SK-N-MC (cell line): Measurements from ENCODE around the gene BYSL.

Experiments used
- DNase-seq: peaks from one replicate; pipeline ENCODE4 v3.0.0-alpha.2; 2011; ENCODE audit warnings: low read depth, low spot score
- H3K27ac ChIP-seq: fragments of 200-600 bp; sonication (generic); 2 replicates; pipeline ENCODE4 v1.5.1; 2016; ENCODE audit warnings: mixed run types
- H3K36me3 ChIP-seq: fragments of 200-600 bp; sonication (generic); 2 replicates; pipeline ENCODE4 v1.6.1; 2017; ENCODE audit warnings: antibody characterized with exemption, low read length, mixed read lengths; ENCODE audit not compliant: insufficient read depth
- H3K4me3 ChIP-seq: fragments of 200-600 bp; sonication (generic); 2 replicates; pipeline ENCODE4 v1.5.1; 2016
- H3K9ac ChIP-seq: fragments of 200-600 bp; sonication (generic); 2 replicates; pipeline ENCODE4 v1.8.0; 2017; ENCODE audit warnings: mixed run types, mixed read lengths; ENCODE audit not compliant: insufficient read length
- H3K9me3 ChIP-seq: fragments of 200-600 bp; sonication (generic); 2 replicates; pipeline ENCODE4 v1.6.1; 2017; ENCODE audit warnings: low read depth, mild to moderate bottlenecking, antibody characterized with exemption, low read length, moderate library complexity, mixed read lengths
- EZH2 ChIP-seq: fragments of 200-600 bp; sonication (generic); IDR thresholded peaks from one replicate; pipeline ENCODE4 v1.6.1; 2017; ENCODE audit warnings: antibody characterized with exemption
- FOXP2 ChIP-seq: optimal IDR thresholded peaks from 2 replicates; pipeline ENCODE3; 2011; ENCODE audit warnings: mild to moderate bottlenecking, moderate library complexity; ENCODE audit not compliant: insufficient read depth; ENCODE audit errors: extremely low read length, control extremely low read depth
- POLR2AphosphoS5 ChIP-seq: IDR thresholded peaks from 2 replicates; pipeline ENCODE4 v1.6.1; 2012; ENCODE audit warnings: mild to moderate bottlenecking, low read depth, low read length, borderline replicate concordance

BYSL gene

GRCh38 chr6:41964201-41964887 lies 43.0 kb downstream of the BYSL start:
- no peaks in the 10 kb centered on the region for H3K36me3 ChIP-seq
- no peak for TF ChIP-seq EZH2
- TF ChIP-seq FOXP2: no peak
- no peak for TF ChIP-seq POLR2AphosphoS5
- no peak overlapping the region for H3K4me3 ChIP-seq
- no peak for DNase-seq
- no peak overlapping the region for H3K9ac ChIP-seq
- no peaks in the 10 kb centered on the region for H3K9me3 ChIP-seq
- no peak overlapping the region for H3K27ac ChIP-seq

- TF ChIP-seq EZH2: no peak
- TF ChIP-seq FOXP2: no peak
- TF ChIP-seq POLR2AphosphoS5: no peak
- H3K27ac ChIP-seq: no peak overlapping the region
- H3K9me3 ChIP-seq: no peaks in the 10 kb centered on the region
- no peak for DNase-seq
- no peak overlapping the region for H3K9ac ChIP-seq
- H3K4me3 ChIP-seq: no peak overlapping the region
- no peaks in the 10 kb centered on the region for H3K36me3 ChIP-seq
Observed at GRCh38 chr6:41965429-41966213, 44.3 kb downstream of the BYSL start.

DNA sequence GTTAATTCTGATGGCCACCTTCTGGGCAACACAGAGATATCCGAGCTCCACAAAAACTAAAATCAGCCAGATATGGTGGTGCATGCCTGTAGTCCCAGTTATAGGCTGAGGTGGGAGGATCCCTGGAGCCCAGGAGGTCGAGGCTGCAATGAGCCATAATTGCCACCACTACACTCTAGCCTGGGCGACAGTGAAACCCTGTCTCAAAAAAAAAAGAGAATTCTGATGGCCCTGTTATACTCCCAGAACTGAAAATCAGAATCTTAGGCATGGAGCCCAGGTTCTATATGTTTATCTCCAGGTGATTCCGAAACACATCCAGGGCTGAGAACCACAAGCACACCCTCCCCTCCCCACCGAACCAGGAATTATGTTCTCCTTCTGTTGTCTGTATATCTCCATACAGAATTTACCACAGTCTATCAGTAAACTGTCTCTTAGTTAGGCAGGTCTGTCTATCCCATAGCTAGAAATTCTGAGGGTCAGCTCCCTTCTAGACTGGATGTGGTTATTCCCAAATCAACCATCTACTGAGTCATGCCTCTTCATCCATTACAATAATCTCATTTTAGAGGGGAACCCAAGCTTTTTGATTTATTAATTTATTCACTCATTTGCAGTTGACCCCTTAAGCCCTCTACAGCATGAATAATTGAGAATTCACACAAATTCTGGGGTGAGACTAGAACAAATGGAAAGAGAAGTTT lies 45.1 kb downstream of the BYSL start:
- Histone ChIP-seq H3K9me3 (no peaks in the 10 kb centered on the region), H3K27ac (no peak overlapping the region), H3K36me3 (no peaks in the 10 kb centered on the region), H3K4me3 (no peak overlapping the region), H3K9ac (no peak overlapping the region)
- DNase-seq: no peak
- TF ChIP-seq EZH2 (no peak), FOXP2 (no peak), POLR2AphosphoS5 (no peak)

- Histone ChIP-seq H3K27ac (no peak overlapping the region), H3K9me3 (no peaks in the 10 kb centered on the region), H3K36me3 (no peaks in the 10 kb centered on the region), H3K4me3 (no peak overlapping the region), H3K9ac (no peak overlapping the region)
- DNase-seq: no peak
- no peak for TF ChIP-seq POLR2AphosphoS5
- no peak for TF ChIP-seq EZH2
- no peak for TF ChIP-seq FOXP2
Observed at GRCh38 chr6:41966961-41967311, 45.6 kb downstream of the BYSL start.

DNA sequence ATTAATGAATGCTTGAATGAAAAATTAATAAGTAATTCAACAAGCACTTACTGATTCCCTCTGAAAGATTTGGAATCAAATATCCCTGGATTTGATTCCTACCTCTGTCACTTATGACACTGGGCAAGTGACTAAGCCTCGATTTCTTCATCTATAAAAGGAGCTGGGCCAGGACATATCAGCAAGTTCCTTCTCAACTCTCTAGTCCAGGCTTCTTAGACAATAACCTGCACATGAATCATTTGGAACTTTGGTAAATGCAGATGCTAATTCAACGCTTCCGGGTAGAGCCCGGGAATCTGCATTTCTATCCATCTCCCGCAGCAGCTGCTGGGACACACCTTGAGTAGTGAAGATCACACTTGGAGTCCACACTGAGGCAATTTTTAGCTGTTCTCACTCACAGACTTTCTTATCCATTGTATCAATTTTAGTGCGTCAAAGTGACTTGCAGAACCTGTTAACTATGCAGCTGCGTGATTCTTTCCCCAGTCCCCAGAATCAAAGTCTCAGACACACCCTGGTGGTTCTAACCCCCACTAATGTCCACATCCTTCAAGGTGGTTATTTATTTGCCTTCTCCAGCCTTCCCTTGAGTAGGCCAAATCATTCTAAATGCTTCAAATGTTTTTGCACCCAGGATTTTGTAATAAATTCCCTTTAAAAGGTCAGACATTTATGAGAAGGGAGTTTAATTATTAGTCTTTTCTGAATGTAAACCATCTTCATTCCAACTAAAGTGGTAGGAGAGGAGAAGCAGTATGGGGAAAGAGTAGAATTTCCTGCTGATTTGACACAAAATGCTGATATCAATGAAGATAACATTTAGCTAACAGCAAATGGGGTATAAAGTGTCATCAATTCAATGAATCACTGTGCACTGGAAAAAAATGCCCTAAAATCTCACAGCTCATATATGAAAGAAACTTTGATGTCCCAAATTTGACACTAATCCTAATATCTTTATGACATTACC lies 46.3 kb downstream of the BYSL start:
- H3K9ac ChIP-seq: no peak overlapping the region
- no peaks in the 10 kb centered on the region for H3K36me3 ChIP-seq
- no peak overlapping the region for H3K4me3 ChIP-seq
- no peaks in the 10 kb centered on the region for H3K9me3 ChIP-seq
- no peak for DNase-seq
- H3K27ac ChIP-seq: no peak overlapping the region
- no peak for TF ChIP-seq EZH2

DNA sequence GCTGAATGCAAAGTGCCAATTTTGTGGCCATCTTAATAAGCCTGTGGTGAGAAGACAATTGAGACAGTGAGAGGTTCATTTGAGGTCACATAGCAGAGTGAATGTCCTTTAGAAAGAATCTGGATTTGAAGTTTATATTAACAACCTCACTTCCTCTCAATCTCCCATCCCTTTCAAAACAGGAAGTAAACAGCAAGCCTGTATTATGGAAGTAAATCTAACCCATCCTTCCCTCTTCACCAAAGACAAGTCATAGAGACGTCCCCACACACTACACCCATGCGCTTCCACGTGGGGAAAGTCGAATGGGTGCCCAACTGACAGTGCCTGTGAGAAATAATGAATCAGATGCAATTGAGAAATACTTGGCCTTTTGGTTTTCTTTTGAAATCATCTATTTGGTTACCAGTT lies 49.1 kb downstream of the BYSL start:
- no peaks in the 10 kb centered on the region for H3K9me3 ChIP-seq
- H3K27ac ChIP-seq: no peak overlapping the region
- TF ChIP-seq POLR2AphosphoS5 (no peak), FOXP2 (no peak), EZH2 (no peak)
- H3K4me3 ChIP-seq: no peak overlapping the region
- H3K9ac ChIP-seq: no peak overlapping the region
- no peak for DNase-seq
- H3K36me3 ChIP-seq: no peaks in the 10 kb centered on the region

DNA sequence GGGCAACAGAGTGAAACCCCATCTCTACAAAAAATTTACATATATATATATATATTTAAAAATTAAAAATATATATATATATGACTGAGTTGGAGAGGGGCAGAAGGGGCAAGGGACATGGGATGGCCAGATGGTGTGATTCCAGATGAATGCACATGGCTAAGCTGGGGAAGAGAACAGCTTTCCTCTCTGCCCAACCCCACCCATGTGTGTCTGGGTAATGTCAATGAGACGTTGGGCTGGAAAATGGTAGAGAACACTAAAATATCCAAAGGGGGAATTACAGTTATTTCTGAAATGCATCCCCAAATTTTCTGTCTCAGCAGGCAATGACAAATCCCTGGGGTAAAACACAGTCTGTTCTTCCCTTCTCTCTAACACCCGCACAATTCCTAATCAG lies 51.5 kb downstream of the BYSL start:
- no peak overlapping the region for H3K9ac ChIP-seq
- H3K36me3 ChIP-seq: no peaks in the 10 kb centered on the region
- H3K9me3 ChIP-seq: no peaks in the 10 kb centered on the region
- no peak for DNase-seq
- no peak for TF ChIP-seq EZH2
- no peak for TF ChIP-seq POLR2AphosphoS5
- no peak overlapping the region for H3K27ac ChIP-seq
- no peak overlapping the region for H3K4me3 ChIP-seq
